ENCODE measurements around the gene CTIF.

- TF ChIP-seq POLR2AphosphoS5 (IDR thresholded peaks at IDR 0.05; ENCODE audit: low read depth) (no peak), ETS1 (IDR thresholded peaks at IDR 0.05) (no peak), EZH2 (IDR thresholded peaks at IDR 0.05; ENCODE audit: low read depth, unreplicated experiment) (no peak), CTCF (conservative IDR thresholded peaks at IDR 0.05; ENCODE audit: low read depth in 2 of 2) (peak; percentile 88 to 95), EZH2phosphoT487 (IDR thresholded peaks at IDR 0.05; ENCODE audit: unreplicated experiment) (no peak), CREB1 (CRISPR knock-in tag; IDR thresholded peaks at IDR 0.05; ENCODE audit: low read depth) (no peak), REST (IDR thresholded peaks at IDR 0.05; ENCODE audit: unreplicated experiment) (no peak), JUNB (IDR thresholded peaks at IDR 0.05; ENCODE audit: unreplicated experiment) (no peak), ZNF331 (CRISPR knock-in tag; IDR thresholded peaks at IDR 0.05; ENCODE audit: low read depth) (no peak)
These were observed 238.4 kb downstream of the CTIF start for GRCh38 chr18:48777026-48777743.
